SJSA1 (cell line): ENCODE measurements around the gene SMYD3. TPM values are rescaled to one million over a fixed set of nuclear protein-coding genes. Genes with fewer than 3 reads are reported as not detected.
A peak's percentile ranks its signal among the peaks of the same experiment; 100 is the strongest.

Experiments
- DNase-seq, 2 experiments: peaks; one replicate each; pipeline ENCODE4 v3.0.0-alpha.2; 2015 to 2020; ENCODE audit warnings: low spot score in 2 of 2, low read depth in 1 of 2
- H3K27ac ChIP-seq: fragments of 250-450 bp; sonication (Bioruptor Pico); 2 replicates; pipeline ENCODE4 v1.5.1; 2020; ENCODE audit warnings: mild to moderate bottlenecking, moderate library complexity
- H3K27me3 ChIP-seq: fragments of 250-450 bp; sonication (Bioruptor Pico); replicated peaks from 2 replicates; pipeline ENCODE4 v1.5.1; 2020; ENCODE audit warnings: mild to moderate bottlenecking, moderate library complexity
- H3K36me3 ChIP-seq: fragments of 250-450 bp; sonication (Bioruptor Pico); 2 replicates; pipeline ENCODE4 v1.5.1; 2020; ENCODE audit warnings: mild to moderate bottlenecking
- H3K4me1 ChIP-seq: fragments of 250-450 bp; sonication (Bioruptor Pico); replicated peaks from 2 replicates; pipeline ENCODE4 v1.6.1; 2021; ENCODE audit warnings: mild to moderate bottlenecking
- H3K4me3 ChIP-seq: fragments of 250-450 bp; sonication (Bioruptor Pico); 2 replicates; pipeline ENCODE4 v1.5.1; 2020; ENCODE audit warnings: mild to moderate bottlenecking
- H3K9me3 ChIP-seq: fragments of 250-450 bp; sonication (Bioruptor Pico); replicated peaks from 2 replicates; pipeline ENCODE4 v1.5.1; 2020; ENCODE audit warnings: mild to moderate bottlenecking
- total RNA-seq: library from RNA; depleted of rRNA; stranded (reverse); fragments of >200 nt; shearing (Covaris generic); gene quantifications from 2 replicates; pipeline ENCODE4 v1.2.3, GENCODE V29; 2014

SMYD3 gene
- total RNA-seq, 1 experiment from 2014 or later = 38.5 TPM

DNA sequence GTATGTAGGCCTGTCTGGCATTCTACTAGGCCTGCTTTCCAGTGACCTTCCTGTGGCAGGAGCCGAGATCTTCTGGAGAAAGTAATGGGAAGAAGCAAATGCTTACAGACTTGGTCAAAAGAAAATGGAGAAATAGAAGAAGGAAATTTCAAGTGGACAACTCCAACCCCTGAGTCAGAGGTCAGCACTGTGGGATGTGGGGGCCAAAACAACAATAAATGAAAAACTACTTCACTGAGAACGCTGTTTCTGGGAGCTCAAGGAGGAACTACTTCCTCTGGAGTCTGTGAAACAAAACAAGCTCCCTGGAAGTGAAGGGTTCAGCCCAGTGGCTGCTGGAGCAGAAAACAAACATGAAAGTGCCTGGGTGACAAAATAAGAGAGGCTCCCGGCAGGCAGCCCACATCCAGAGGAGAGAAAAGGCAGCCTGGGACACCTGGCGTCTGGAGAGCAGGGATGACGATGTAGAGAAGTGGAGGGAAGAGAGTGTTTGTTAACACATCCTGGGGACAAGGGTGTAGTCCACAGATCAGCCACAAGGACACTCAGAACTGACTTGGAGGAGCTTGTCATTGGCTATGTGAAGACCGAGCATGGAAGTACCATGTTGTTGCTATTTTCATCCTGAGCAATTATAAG, 355.2 kb downstream of the SMYD3 start:
- Histone ChIP-seq H3K27me3 (no peaks in the 10 kb centered on the region), H3K9me3 (no peaks in the 10 kb centered on the region), H3K36me3 (no peaks in the 10 kb centered on the region), H3K4me1 (no peaks in the 10 kb centered on the region), H3K4me3 (no peak overlapping the region), H3K27ac (no peak overlapping the region)
- no peak for DNase-seq

DNA sequence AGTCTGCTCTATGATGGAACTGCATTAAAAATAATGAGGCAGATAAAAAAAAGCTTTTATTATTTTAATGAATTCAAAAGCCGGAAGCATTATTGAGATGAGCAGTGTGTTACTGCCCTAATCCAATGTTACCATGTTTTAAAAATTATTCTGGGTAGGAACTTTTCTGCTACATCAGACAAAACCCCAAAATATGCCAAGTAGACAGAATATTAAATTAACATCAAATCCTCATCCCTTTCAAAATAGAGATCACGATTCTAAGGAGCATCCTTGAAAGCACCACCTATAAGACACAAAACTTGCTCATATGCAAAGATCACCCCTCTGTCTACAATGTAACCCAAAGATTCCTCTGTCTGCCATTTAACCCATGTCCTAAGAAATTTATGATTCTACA, 357.5 kb downstream of the SMYD3 start:
- no peaks in the 10 kb centered on the region for H3K9me3 ChIP-seq
- no peaks in the 10 kb centered on the region for H3K27me3 ChIP-seq
- no peaks in the 10 kb centered on the region for H3K36me3 ChIP-seq
- no peak for DNase-seq
- no peaks in the 10 kb centered on the region for H3K4me1 ChIP-seq
- H3K4me3 ChIP-seq = no peak overlapping the region
- H3K27ac ChIP-seq = no peak overlapping the region

DNA sequence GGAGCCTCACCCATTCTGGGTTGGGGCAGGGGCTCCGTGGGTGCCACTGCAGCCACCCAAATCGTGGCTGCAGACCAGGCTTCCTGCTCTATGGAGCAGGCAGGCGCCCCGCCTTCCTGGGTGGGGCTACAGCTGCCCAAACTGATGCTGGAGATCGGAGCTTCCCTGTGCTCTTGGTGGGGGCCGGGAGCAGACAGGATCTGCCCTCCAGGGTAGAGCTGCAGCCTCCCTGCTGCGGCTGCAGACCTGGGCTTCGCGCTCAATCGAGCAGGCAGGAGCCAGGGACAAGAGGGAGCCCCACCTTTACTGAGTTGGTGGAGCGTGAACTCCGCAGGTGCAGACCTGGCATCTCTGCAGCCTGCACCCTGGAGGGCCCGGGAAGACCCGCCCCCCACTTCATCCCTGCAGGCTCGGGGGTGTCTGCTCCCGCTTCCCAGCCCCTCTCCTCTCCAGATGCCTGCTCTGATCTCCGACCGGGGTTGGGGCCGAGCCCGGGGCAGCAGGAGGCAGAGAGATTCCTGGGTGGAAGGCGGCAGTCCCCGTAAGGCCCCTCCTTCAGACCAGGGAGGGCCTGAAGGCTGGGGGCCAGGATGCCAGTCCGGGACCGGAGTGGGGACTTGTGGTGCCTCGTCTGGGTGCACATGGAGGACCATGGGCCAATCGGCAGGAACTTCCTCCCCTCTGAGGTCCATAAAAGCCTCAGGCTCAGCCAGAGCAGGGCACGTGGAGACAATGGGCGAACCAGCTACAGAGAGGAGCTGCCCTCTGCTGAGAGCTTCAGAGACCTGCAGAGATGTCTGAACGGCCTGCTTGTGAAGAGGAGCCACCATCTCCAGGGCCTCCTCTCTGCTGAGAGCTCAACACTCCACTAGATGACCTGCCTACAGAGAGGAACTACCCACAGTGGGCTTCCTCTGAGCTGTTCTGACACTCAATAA, 359.3 kb downstream of the SMYD3 start:
- peaks cover 2% of the 10 kb centered on the region for H3K4me1 ChIP-seq
- H3K27me3 ChIP-seq = no peaks in the 10 kb centered on the region
- no peak overlapping the region for H3K27ac ChIP-seq
- no peak for DNase-seq
- no peaks in the 10 kb centered on the region for H3K36me3 ChIP-seq
- no peaks in the 10 kb centered on the region for H3K9me3 ChIP-seq
- no peak overlapping the region for H3K4me3 ChIP-seq

DNA sequence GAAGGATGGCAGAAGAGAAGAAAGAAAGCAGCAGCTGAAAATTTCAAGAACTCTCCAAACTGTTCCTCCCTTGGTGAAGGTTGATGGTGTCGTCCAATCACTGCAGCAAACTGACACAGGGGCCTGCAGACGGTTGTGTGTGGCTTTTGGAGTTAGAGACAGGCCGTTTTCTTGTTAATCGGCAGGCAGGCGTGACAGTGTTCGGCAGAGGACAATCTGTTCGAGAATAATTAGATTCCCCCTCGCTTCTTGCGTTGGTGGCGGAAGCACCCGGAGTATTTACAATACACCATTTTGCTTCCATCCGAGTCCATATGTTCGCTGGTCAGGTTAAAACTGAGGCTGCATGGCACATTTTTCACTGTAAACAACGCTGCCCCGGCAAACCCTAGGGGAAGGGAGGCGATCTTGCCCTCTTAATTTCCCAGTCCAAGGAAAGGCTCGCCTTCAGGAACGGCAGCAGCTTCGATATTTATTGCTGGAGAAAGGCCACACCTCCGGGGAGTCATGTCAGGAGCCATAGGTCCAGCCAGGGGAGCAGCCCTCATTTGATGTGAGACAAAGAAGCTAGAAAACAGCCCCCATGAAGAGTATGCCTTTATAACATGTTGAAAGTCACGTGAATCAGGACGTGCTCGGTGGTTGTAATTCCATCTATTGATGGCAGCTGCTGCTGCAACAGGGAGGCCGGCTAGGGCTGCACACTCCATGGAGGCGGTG, 360.1 kb downstream of the SMYD3 start:
- Histone ChIP-seq H3K27me3 (no peaks in the 10 kb centered on the region), H3K4me3 (no peak overlapping the region), H3K9me3 (no peaks in the 10 kb centered on the region), H3K27ac (no peak overlapping the region), H3K4me1 (peaks cover 10% of the 10 kb centered on the region), H3K36me3 (no peaks in the 10 kb centered on the region)
- no peak for DNase-seq

DNA sequence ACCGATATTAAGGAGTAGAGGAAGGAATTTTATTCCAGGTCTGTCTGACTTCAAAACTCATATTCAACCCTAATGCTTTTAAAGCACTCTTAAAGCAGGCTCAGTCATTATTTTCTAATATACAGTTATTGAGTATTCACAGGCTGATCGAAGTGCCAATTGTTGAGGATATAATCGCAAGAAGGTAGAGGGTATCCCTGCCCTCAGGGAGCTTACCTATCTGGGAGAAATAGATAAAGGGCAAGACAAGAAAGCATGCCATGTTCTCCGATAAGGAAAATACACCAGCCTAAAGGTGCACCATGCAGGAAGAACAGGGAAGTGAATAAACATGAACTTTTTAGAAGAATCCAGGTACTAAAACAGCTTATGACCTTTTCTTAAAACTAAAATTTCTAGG, 361.2 kb downstream of the SMYD3 start:
- Histone ChIP-seq H3K27me3 (no peaks in the 10 kb centered on the region), H3K27ac (no peak overlapping the region), H3K36me3 (no peaks in the 10 kb centered on the region), H3K4me1 (peaks cover 21% of the 10 kb centered on the region), H3K9me3 (no peaks in the 10 kb centered on the region), H3K4me3 (no peak overlapping the region)
- no peak for DNase-seq

DNA sequence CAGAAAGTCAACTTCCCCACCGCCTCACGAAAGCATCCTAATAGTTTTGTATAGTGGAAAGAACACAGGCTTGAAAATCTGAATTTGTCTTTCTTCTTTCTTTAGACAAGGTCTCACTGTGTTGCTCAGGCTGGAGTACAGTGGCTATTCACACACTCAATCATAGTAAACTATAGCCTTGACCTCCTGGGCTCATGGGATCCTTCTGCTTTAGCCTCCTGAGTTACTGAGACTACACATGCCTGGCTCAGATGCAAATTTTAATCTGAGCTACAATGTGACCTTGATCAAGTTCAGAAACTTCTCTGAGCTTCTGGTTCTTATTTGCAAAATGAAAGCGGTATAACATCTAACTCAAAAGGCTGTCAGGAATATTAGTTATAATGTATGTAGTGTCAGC, 362.1 kb downstream of the SMYD3 start:
- H3K9me3 ChIP-seq = no peaks in the 10 kb centered on the region
- H3K27me3 ChIP-seq = no peaks in the 10 kb centered on the region
- peaks cover 29% of the 10 kb centered on the region for H3K4me1 ChIP-seq
- no peak for DNase-seq
- H3K36me3 ChIP-seq = no peaks in the 10 kb centered on the region
- H3K4me3 ChIP-seq = no peak overlapping the region
- H3K27ac ChIP-seq = no peak overlapping the region

DNA sequence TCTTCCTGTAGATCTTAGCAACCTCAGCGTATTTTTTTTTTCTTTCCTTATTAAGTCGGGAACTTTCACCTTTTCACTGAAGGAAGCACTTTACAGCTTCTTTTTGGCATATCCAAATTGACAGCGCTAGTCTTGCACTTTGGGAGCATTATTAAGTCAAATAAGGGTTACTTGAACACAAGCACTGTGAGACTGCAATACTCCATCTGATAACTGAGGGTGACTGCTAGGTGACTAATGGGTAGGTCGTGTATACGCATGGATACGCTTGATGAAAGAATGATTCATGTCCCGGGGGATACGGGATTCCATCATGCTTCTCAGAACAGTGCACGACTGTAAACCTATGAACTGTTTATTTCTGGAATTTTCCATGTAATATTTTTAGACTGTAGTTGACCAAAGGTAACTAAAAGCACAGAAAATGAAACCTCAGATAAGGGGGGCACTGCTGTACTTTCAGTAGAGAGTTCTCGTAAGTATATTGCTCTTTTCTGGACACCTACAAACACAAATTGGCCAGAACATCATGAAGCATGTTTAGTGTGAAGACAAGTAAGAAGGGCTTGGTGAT, 364.7 kb downstream of the SMYD3 start:
- peak; percentile 64 to 81 for DNase-seq
- Histone ChIP-seq H3K36me3 (no peaks in the 10 kb centered on the region), H3K4me1 (peaks cover 45% of the 10 kb centered on the region), H3K4me3 (no peak overlapping the region), H3K27ac (peak overlapping the region; percentile 91), H3K9me3 (no peaks in the 10 kb centered on the region), H3K27me3 (no peaks in the 10 kb centered on the region)

DNA sequence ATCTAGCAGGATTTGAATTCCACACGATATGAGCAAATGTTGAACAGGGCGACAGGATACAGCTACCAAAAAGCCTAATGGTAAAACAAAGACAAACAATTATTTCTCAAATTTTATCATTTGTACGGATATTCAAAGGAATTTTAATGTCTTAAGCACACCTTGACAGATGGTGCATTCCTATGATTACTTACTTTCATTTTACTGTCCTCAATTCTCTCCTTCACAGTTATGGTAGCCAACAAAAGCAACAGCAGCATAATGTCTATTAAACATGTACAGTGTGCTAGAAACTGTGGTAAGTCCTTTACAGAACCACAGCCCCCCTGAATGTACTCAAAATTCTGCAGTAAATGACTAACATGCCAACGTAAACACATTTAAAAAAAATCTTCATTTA, 365.8 kb downstream of the SMYD3 start:
- H3K36me3 ChIP-seq = no peaks in the 10 kb centered on the region
- peaks cover 45% of the 10 kb centered on the region for H3K4me1 ChIP-seq
- H3K27me3 ChIP-seq = no peaks in the 10 kb centered on the region
- H3K27ac ChIP-seq = peak overlapping the region; percentile 91
- DNase-seq = peak in 1 of 2 experiments; percentile 17
- no peaks in the 10 kb centered on the region for H3K9me3 ChIP-seq
- no peak overlapping the region for H3K4me3 ChIP-seq

DNA sequence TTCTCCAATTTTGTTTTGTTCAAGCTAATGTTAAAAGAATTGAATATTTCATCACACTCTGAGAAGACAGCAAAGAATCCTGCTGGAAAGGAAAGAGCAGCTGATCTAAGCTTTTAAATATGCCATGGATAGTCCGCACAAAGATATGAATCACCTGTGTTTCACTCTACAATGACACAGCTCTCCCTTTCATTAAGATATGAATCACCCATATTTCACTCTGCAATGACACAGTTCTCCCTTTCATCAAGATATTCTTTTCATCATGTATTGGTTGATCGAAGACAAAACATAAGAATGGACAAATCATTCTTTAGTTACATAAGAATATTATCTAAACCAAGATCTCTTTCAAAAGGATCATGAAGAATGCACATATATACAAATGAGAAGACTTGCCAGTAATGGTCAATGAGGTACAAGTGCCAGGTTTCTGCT, 367.3 kb downstream of the SMYD3 start:
- DNase-seq = peak in 1 of 2 experiments; percentile 72
- no peaks in the 10 kb centered on the region for H3K9me3 ChIP-seq
- no peak overlapping the region for H3K4me3 ChIP-seq
- peak overlapping the region; percentile 91 for H3K27ac ChIP-seq
- H3K36me3 ChIP-seq = no peaks in the 10 kb centered on the region
- H3K4me1 ChIP-seq = peaks cover 45% of the 10 kb centered on the region
- H3K27me3 ChIP-seq = no peaks in the 10 kb centered on the region

DNA sequence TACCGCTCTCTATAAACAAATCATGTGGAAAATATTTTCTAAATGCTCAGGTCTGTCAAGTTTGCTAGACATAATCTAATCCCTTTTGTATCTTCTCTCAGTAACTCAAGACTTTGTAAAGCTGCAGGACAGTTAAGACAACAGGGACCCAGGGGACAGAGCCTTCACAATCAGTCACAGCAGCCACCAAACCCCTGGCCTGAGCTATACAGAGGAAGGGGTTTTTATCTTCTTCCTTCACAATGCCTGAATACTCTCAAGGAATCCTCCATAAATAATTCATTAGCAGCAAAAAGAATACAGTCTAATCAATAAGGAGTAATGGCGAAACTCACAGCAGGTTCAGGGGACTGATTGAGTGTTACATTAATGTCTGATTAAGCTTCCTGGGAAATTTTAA, 368.3 kb downstream of the SMYD3 start:
- peak in 1 of 2 experiments; percentile 17 for DNase-seq
- peak overlapping the region; percentile 91 for H3K27ac ChIP-seq
- H3K4me1 ChIP-seq = peaks cover 45% of the 10 kb centered on the region
- no peak overlapping the region for H3K4me3 ChIP-seq
- no peaks in the 10 kb centered on the region for H3K9me3 ChIP-seq
- H3K36me3 ChIP-seq = no peaks in the 10 kb centered on the region
- H3K27me3 ChIP-seq = no peaks in the 10 kb centered on the region

DNA sequence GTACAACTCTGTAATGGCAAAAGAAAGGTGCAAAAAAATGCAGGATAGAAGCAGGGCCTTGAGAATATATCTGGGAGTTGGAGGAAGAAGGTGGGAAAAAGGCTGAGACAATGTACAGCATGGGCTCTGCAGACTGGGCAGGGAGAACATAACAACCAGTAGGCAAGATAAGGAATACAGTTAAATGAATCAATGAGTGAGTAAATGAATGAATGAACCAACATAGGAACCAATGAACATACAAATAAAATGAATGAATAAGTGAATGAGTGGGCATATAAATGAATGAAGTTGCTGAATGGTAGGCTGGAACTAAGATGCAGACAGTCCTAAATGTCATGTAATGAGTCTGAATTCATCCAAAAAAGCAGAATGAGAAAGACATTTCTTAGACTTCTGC, 370.6 kb downstream of the SMYD3 start:
- Histone ChIP-seq H3K4me3 (no peak overlapping the region), H3K9me3 (no peaks in the 10 kb centered on the region), H3K36me3 (no peaks in the 10 kb centered on the region), H3K27ac (no peak overlapping the region), H3K4me1 (peaks cover 29% of the 10 kb centered on the region), H3K27me3 (no peaks in the 10 kb centered on the region)
- no peak for DNase-seq

DNA sequence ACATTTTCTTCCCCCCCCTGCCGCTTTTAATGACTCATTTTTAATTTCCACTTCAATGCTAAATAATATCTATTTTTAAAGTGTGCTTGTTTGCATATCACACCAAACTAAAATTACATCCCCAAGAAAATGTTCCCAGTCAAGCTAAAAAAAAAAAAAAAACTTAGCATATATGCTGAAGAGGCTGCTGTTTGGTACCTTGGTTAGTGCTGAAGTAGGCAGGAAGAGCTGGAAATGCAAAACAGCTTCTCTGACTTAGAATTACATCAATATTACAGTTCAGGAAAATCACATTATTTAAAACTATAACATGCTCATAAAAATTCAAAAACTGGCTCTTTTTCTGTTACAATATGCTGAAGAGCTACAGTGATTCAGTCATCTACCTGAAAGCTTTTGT, 372.3 kb downstream of the SMYD3 start:
- Histone ChIP-seq H3K4me1 (peaks cover 19% of the 10 kb centered on the region), H3K27me3 (no peaks in the 10 kb centered on the region), H3K9me3 (no peaks in the 10 kb centered on the region), H3K36me3 (no peaks in the 10 kb centered on the region), H3K4me3 (no peak overlapping the region), H3K27ac (no peak overlapping the region)
- no peak for DNase-seq

DNA sequence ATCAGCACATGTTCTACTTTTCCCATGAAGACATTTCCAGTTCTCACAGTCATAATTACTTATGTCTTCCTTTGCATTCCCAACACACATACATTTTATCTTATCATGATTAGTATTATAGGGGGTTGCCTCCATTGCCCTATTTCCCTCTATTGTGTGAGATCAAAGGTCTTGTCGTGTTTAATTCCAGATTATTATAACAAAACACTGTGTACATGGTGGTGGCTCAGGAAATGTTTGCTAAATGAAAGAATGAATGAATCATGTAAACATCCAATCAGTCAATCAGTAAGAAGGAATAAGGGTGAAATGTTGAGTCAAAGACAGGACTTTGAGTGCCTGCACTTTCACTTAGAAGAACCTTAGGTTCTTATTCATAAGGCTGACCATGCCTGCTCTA, 376.0 kb downstream of the SMYD3 start:
- Histone ChIP-seq H3K27me3 (no peaks in the 10 kb centered on the region), H3K9me3 (no peaks in the 10 kb centered on the region), H3K4me3 (no peak overlapping the region), H3K36me3 (no peaks in the 10 kb centered on the region), H3K4me1 (0 out of 2 replicates have a peak, but pooled peaks cover 5% of the 10 kb centered on the region), H3K27ac (no peak overlapping the region)
- no peak for DNase-seq
